Keratinocyte (primary cell): ENCODE measurements around the gene SFN. TPM values are rescaled to one million over a fixed set of nuclear protein-coding genes. Genes with fewer than 3 reads are reported as not detected.

Experiments used
- DNase-seq: peaks from one replicate; pipeline ENCODE4 v3.0.0-alpha.2; 2011; ENCODE audit warnings: low read depth, missing footprints, low spot score
- FAIRE-seq: peaks from 2 replicates; lab custom pipeline; 2011; peaks lifted over from hg19 to GRCh38; lab: Jason Lieb, UNC
- H2AFZ ChIP-seq: 2 replicates; pipeline ENCODE4 v1.6.0; 2012; ENCODE audit warnings: low read length, control low read depth, inconsistent platforms; ENCODE audit not compliant: control insufficient read depth
- H3K27ac ChIP-seq: 2 replicates; pipeline ENCODE4 v1.5.1; 2011; ENCODE audit warnings: low read length; ENCODE audit not compliant: control insufficient read depth, insufficient read depth
- H3K27me3 ChIP-seq: 3 replicates; pipeline ENCODE4 v1.6.0; 2011; ENCODE audit warnings: low read length; ENCODE audit not compliant: control insufficient read depth, insufficient read depth; ENCODE audit errors: extremely low read depth
- H3K36me3 ChIP-seq, 2 experiments: 2 replicates in 1 of 2; 3 replicates in 1 of 2; pipeline ENCODE4 v1.5.1; 2011; ENCODE audit warnings: low read length in 2 of 2, mild to moderate bottlenecking in 1 of 2; ENCODE audit not compliant: control insufficient read depth in 2 of 2, insufficient read depth in 2 of 2; ENCODE audit errors: extremely low read depth in 1 of 2
- H3K4me1 ChIP-seq: 3 replicates; pipeline ENCODE4 v1.5.1; 2011; ENCODE audit warnings: low read length; ENCODE audit not compliant: control insufficient read depth, insufficient read depth; ENCODE audit errors: extremely low read depth
- H3K4me2 ChIP-seq: 3 replicates; pipeline ENCODE4 v1.6.0; 2011; ENCODE audit warnings: low read depth, low read length; ENCODE audit not compliant: control insufficient read depth, insufficient read depth; ENCODE audit errors: extremely low read depth
- H3K4me3 ChIP-seq, 3 experiments: fragments of 200-600 bp in 1 of 3; sonication (generic) in 1 of 3; 2 replicates in 2 of 3; 3 replicates in 1 of 3; pipeline ENCODE4 v1.5.1; 2011 to 2016; ENCODE audit warnings: low read length in 3 of 3, mild to moderate bottlenecking in 3 of 3, control low read depth in 2 of 3, inconsistent platforms in 1 of 3, low read depth in 1 of 3, mixed read lengths in 1 of 3, mixed run types in 1 of 3, moderate library complexity in 1 of 3; ENCODE audit not compliant: control insufficient read depth in 2 of 3, insufficient read depth in 2 of 3; ENCODE audit errors: extremely low read depth in 1 of 3
- H3K79me2 ChIP-seq: 2 replicates; pipeline ENCODE4 v1.6.0; 2012; ENCODE audit warnings: low read length; ENCODE audit not compliant: control insufficient read depth, insufficient read depth
- H3K9ac ChIP-seq: 3 replicates; pipeline ENCODE4 v1.6.0; 2011; ENCODE audit warnings: low read length; ENCODE audit not compliant: control insufficient read depth, insufficient read depth; ENCODE audit errors: extremely low read depth
- H3K9me1 ChIP-seq: 3 replicates; pipeline ENCODE4 v1.6.0; 2011; ENCODE audit warnings: low read length; ENCODE audit not compliant: control insufficient read depth, insufficient read depth; ENCODE audit errors: extremely low read depth
- H3K9me3 ChIP-seq: 2 replicates; pipeline ENCODE4 v1.5.1; 2012; ENCODE audit warnings: low read depth, low read length; ENCODE audit not compliant: control insufficient read depth
- H4K20me1 ChIP-seq: 3 replicates; pipeline ENCODE4 v1.6.0; 2011; ENCODE audit warnings: low read length; ENCODE audit not compliant: control insufficient read depth, insufficient read depth; ENCODE audit errors: extremely low read depth
- CTCF ChIP-seq, 3 experiments: IDR thresholded peaks in 1 of 3; conservative IDR thresholded peaks in 1 of 3; optimal IDR thresholded peaks in 1 of 3; 2 replicates in 2 of 3; 3 replicates in 1 of 3; pipeline versions ENCODE3 to v1.5.1; 2011; ENCODE audit warnings: low read length in 3 of 3, mild to moderate bottlenecking in 3 of 3, moderate library complexity in 2 of 3, control low read depth in 1 of 3, inconsistent platforms in 1 of 3; ENCODE audit not compliant: insufficient read depth in 2 of 3; ENCODE audit errors: extremely low read depth in 1 of 3
- EZH2 ChIP-seq: IDR thresholded peaks from one replicate; pipeline ENCODE4 v1.6.1; 2012; ENCODE audit warnings: inconsistent platforms, mild to moderate bottlenecking, low read length, moderate library complexity
- dilution Hi-C: fragments of 300-500 bp; cut with MboI; formaldehyde crosslinking; loops from one replicate; pipeline ENCODE4 v1.7.0; 2020; ENCODE audit warnings: low sequenced_read_pairs; ENCODE audit not compliant: extremely low pct_ligation_motif_present
- polyA plus RNA-seq, 5 experiments: library from polyadenylated mRNA; depleted of rRNA in 3 of 5; stranded (reverse) in 3 of 5; stranded (forward) in 1 of 5; unstranded in 1 of 5; fragments of >200 nt; gene quantifications; 1 replicate in 1 of 5; 2 replicates in 3 of 5; 3 replicates in 1 of 5; pipeline versions ENCODE4 v1.2.1 to v1.2.3, GENCODE V29; 2011 to 2012; ENCODE audit warnings: missing spikeins in 2 of 5, low read depth in 1 of 5, low replicate concordance in 1 of 5

Gene SFN
- polyA plus RNA-seq, 1 donor (not counting 4 experiments of a cell fraction or from before 2014, with no cell fraction given) = 1,394 TPM

- dilution Hi-C loops = no loop called here
- no peak for TF ChIP-seq CTCF (optimal IDR thresholded peaks at IDR 0.05 in 1 of 3, IDR thresholded peaks at IDR 0.05 in 1 of 3, conservative IDR thresholded peaks at IDR 0.05 in 1 of 3; ENCODE audit: extremely low read depth in 1 of 3, insufficient read depth in 2 of 3, low read length in 3 of 3)
- no peak for FAIRE-seq
- Histone ChIP-seq H3K79me2 (peaks cover 2% of the 10 kb centered on the region), H3K27ac (peak overlapping the region; percentile 100), H3K9me3 (no peaks in the 10 kb centered on the region), H3K9ac (peak overlapping the region; percentile 94), H3K9me1 (peaks cover 4% of the 10 kb centered on the region), H4K20me1 (no peaks in the 10 kb centered on the region), H3K36me3 (peaks cover 9 to 32% of the 10 kb centered on the region in 2 experiments), H3K4me1 (peaks cover 50% of the 10 kb centered on the region), H2AFZ (no peak overlapping the region), H3K27me3 (no peaks in the 10 kb centered on the region), H3K4me3 (peak overlapping the region in 1 of 3 experiments; percentile 44), H3K4me2 (peak overlapping the region; percentile 72)
- DNase-seq = no peak
Measured at GRCh38 chr1:26848499-26848898, 14.4 kb upstream of the SFN start.

- Histone ChIP-seq H3K9me1 (peaks cover 4% of the 10 kb centered on the region), H3K4me3 (peak overlapping the region in 1 of 3 experiments; percentile 44), H3K27ac (peak overlapping the region; percentile 100), H3K4me1 (peaks cover 57% of the 10 kb centered on the region), H3K9ac (peak overlapping the region; percentile 94), H3K79me2 (peaks cover 2% of the 10 kb centered on the region), H3K36me3 (peaks cover 9 to 37% of the 10 kb centered on the region in 2 experiments), H2AFZ (no peak overlapping the region), H3K27me3 (no peaks in the 10 kb centered on the region), H4K20me1 (no peaks in the 10 kb centered on the region), H3K4me2 (peak overlapping the region; percentile 72), H3K9me3 (no peaks in the 10 kb centered on the region)
- TF ChIP-seq EZH2 = no peak
- TF ChIP-seq CTCF (optimal IDR thresholded peaks at IDR 0.05 in 1 of 3, IDR thresholded peaks at IDR 0.05 in 1 of 3, conservative IDR thresholded peaks at IDR 0.05 in 1 of 3; ENCODE audit: extremely low read depth in 1 of 3, insufficient read depth in 2 of 3, low read length in 3 of 3) = peak in 2 of 3 experiments; percentile 13 to 35
- FAIRE-seq (peak; percentile 97), DNase-seq (no peak)
- dilution Hi-C loops = no loop called here
Measured at GRCh38 chr1:26848941-26849774, 13.8 kb upstream of the SFN start.
